ENCODE measurements around the gene ARHGAP26. TPM values are rescaled to one million over a fixed set of nuclear protein-coding genes. Genes with fewer than 3 reads are reported as not detected.
"Not testable (repeated sequence)": the region's sequence is repeated elsewhere in the genome, so short reads cannot be mapped to it uniquely, and the experiment has no call there.

ARHGAP26 gene
- total RNA-seq, 1 experiment from 2014 or later: 54.3 TPM

- ChIA-PET CTCF (interaction anchor here (0.7 to 7.1 kb wide), 22 partner anchors 9 to 1437 kb away, joined by 3 to 63 read pairs (median 4); no protein-coding TSS in a partner anchor), POLR2A (interaction anchor here (0.6 to 2.1 kb wide), 14 partner anchors 10 to 1023 kb away, joined by 3 to 12 read pairs (median 4); partner anchors contain the start of gene NR3C1)
- no peak overlapping the region for H3K27ac Mint-ChIP-seq (ENCODE audit: low read depth, unreplicated experiment)
- BruUV-seq (replicated peaks): no TSS peak
- peak; percentile 74 for DNase-seq (ENCODE audit: unreplicated experiment)
- H3K27me3 Mint-ChIP-seq (ENCODE audit: insufficient read depth, unreplicated experiment): no peaks in the 10 kb centered on the region
- H3K4me1 Mint-ChIP-seq (ENCODE audit: insufficient read depth, unreplicated experiment): peaks cover 25% of the 10 kb centered on the region
- intact Hi-C loops (cut with micrococcal nuclease): loop anchor here (10.0 kb wide), 6 partner anchors 179 to 579 kb away; no protein-coding TSS in a partner anchor
- no peak for TF ChIP-seq CTCF (IDR thresholded peaks at IDR 0.05; ENCODE audit: unreplicated experiment)
- H3K4me3 Mint-ChIP-seq (ENCODE audit: unreplicated experiment): peak overlapping the region; percentile 6
- no peaks in the 10 kb centered on the region for H3K9me3 Mint-ChIP-seq (ENCODE audit: unreplicated experiment)
- H3K36me3 Mint-ChIP-seq (ENCODE audit: insufficient read depth, unreplicated experiment): no peaks in the 10 kb centered on the region
These were observed 155.6 kb downstream of the ARHGAP26 start for GRCh38 chr5:142925795-142926194.

- ChIA-PET POLR2A (interaction anchor here (0.6 to 2.1 kb wide), 9 partner anchors 11 to 899 kb away, joined by 3 to 12 read pairs (median 4); partner anchors contain the start of gene NR3C1), CTCF (interaction anchor here (0.7 to 7.1 kb wide), 10 partner anchors 10 to 1436 kb away, joined by 3 to 63 read pairs (median 4); no protein-coding TSS in a partner anchor)
- peaks cover 25% of the 10 kb centered on the region for H3K4me1 Mint-ChIP-seq (ENCODE audit: insufficient read depth, unreplicated experiment)
- no peak overlapping the region for H3K27ac Mint-ChIP-seq (ENCODE audit: low read depth, unreplicated experiment)
- H3K36me3 Mint-ChIP-seq (ENCODE audit: insufficient read depth, unreplicated experiment): no peaks in the 10 kb centered on the region
- no peak for DNase-seq (ENCODE audit: unreplicated experiment)
- TF ChIP-seq CTCF (IDR thresholded peaks at IDR 0.05; ENCODE audit: unreplicated experiment): no peak
- no peaks in the 10 kb centered on the region for H3K27me3 Mint-ChIP-seq (ENCODE audit: insufficient read depth, unreplicated experiment)
- H3K4me3 Mint-ChIP-seq (ENCODE audit: unreplicated experiment): no peak overlapping the region
- intact Hi-C loops (cut with micrococcal nuclease): loop anchor here (10.0 kb wide), 6 partner anchors 178 to 578 kb away; no protein-coding TSS in a partner anchor
- H3K9me3 Mint-ChIP-seq (ENCODE audit: unreplicated experiment): no peaks in the 10 kb centered on the region
- BruUV-seq (replicated peaks): no TSS peak
These were observed 156.4 kb downstream of the ARHGAP26 start for GRCh38 chr5:142926549-142926948.

- not testable (repeated sequence) for H3K27ac Mint-ChIP-seq (ENCODE audit: low read depth, unreplicated experiment); H3K36me3 Mint-ChIP-seq (ENCODE audit: insufficient read depth, unreplicated experiment); H3K27me3 Mint-ChIP-seq (ENCODE audit: insufficient read depth, unreplicated experiment); BruUV-seq (replicated peaks); DNase-seq (ENCODE audit: unreplicated experiment); H3K4me3 Mint-ChIP-seq (ENCODE audit: unreplicated experiment); H3K9me3 Mint-ChIP-seq (ENCODE audit: unreplicated experiment)
- intact Hi-C loops (cut with micrococcal nuclease): loop anchor here (10.0 kb wide), 6 partner anchors 176 to 576 kb away; no protein-coding TSS in a partner anchor
- ChIA-PET CTCF (interaction anchor here (0.6 to 2.1 kb wide), 8 partner anchors 13 to 896 kb away, joined by 3 to 15 read pairs (median 5); no protein-coding TSS in a partner anchor), POLR2A (interaction anchor here (0.6 to 1.1 kb wide), 4 partner anchors 30 to 226 kb away, joined by 3 to 6 read pairs (median 3); no protein-coding TSS in a partner anchor)
- peaks cover 25% of the 10 kb centered on the region for H3K4me1 Mint-ChIP-seq (ENCODE audit: insufficient read depth, unreplicated experiment)
These were observed 158.8 kb downstream of the ARHGAP26 start for GRCh38 chr5:142928999-142929398.

GRCh38 chr5:142929587-142929986, 159.4 kb downstream of the ARHGAP26 start:
- no peak for TF ChIP-seq CTCF (IDR thresholded peaks at IDR 0.05; ENCODE audit: unreplicated experiment)
- no peak for DNase-seq (ENCODE audit: unreplicated experiment)
- BruUV-seq (replicated peaks): no TSS peak
- no peak overlapping the region for H3K27ac Mint-ChIP-seq (ENCODE audit: low read depth, unreplicated experiment)
- H3K9me3 Mint-ChIP-seq (ENCODE audit: unreplicated experiment): no peaks in the 10 kb centered on the region
- POLR2A ChIA-PET: no interaction called here
- intact Hi-C loops (cut with micrococcal nuclease): loop anchor here (10.0 kb wide), 6 partner anchors 175 to 575 kb away; no protein-coding TSS in a partner anchor
- H3K36me3 Mint-ChIP-seq (ENCODE audit: insufficient read depth, unreplicated experiment): peaks cover 13% of the 10 kb centered on the region
- H3K4me1 Mint-ChIP-seq (ENCODE audit: insufficient read depth, unreplicated experiment): peaks cover 19% of the 10 kb centered on the region
- H3K27me3 Mint-ChIP-seq (ENCODE audit: insufficient read depth, unreplicated experiment): no peaks in the 10 kb centered on the region
- H3K4me3 Mint-ChIP-seq (ENCODE audit: unreplicated experiment): no peak overlapping the region
- CTCF ChIA-PET: interaction anchor here (0.9 to 2.1 kb wide), 3 partner anchors 9 to 213 kb away, joined by 3 to 15 read pairs (median 3); no protein-coding TSS in a partner anchor

All from MCF 10A (cell line).